Measurements from ENCODE around the gene SEMA3E.
"Not testable (repeated sequence)": the region's sequence is repeated elsewhere in the genome, so short reads cannot be mapped to it uniquely, and the experiment has no call there.

SEMA3E gene

GRCh38 chr7:83467493-83467892, 181.4 kb downstream of the SEMA3E start:
- H3K4me3 ChIP-seq (ENCODE audit: low read depth, low read length): no peak overlapping the region
- no peak for DNase-seq (ENCODE audit: low read depth)
- in situ Hi-C loops (cut with HindIII; ENCODE audit: low sequenced_read_pairs): no loop called here
- no peak for TF ChIP-seq CTCF (IDR thresholded peaks at IDR 0.05; ENCODE audit: low read depth, low read length, missing control alignments)

GRCh38 chr7:83466956-83467355, 182.0 kb downstream of the SEMA3E start:
- in situ Hi-C loops (cut with HindIII; ENCODE audit: low sequenced_read_pairs): no loop called here
- TF ChIP-seq CTCF (IDR thresholded peaks at IDR 0.05; ENCODE audit: low read depth, low read length, missing control alignments): no peak
- no peak for DNase-seq (ENCODE audit: low read depth)
- H3K4me3 ChIP-seq (ENCODE audit: low read depth, low read length): no peak overlapping the region

- H3K4me3 ChIP-seq (ENCODE audit: low read depth, low read length): no peak overlapping the region
- no peak for TF ChIP-seq CTCF (IDR thresholded peaks at IDR 0.05; ENCODE audit: low read depth, low read length, missing control alignments)
- in situ Hi-C loops (cut with HindIII; ENCODE audit: low sequenced_read_pairs): no loop called here
- no peak for DNase-seq (ENCODE audit: low read depth)
These were observed 182.6 kb downstream of the SEMA3E start for GRCh38 chr7:83466187-83466923.

GRCh38 chr7:83465643-83466042, 183.3 kb downstream of the SEMA3E start:
- in situ Hi-C loops (cut with HindIII; ENCODE audit: low sequenced_read_pairs): no loop called here
- no peak overlapping the region for H3K4me3 ChIP-seq (ENCODE audit: low read depth, low read length)
- DNase-seq (ENCODE audit: low read depth): no peak

GRCh38 chr7:83461820-83462219, 187.1 kb downstream of the SEMA3E start:
- DNase-seq (ENCODE audit: low read depth); in situ Hi-C loops (cut with HindIII; ENCODE audit: low sequenced_read_pairs); H3K4me3 ChIP-seq (ENCODE audit: low read depth, low read length): not testable (repeated sequence)

More at GRCh38 chr7:83465643-83466042, 183.3 kb downstream of the SEMA3E start:
- TF ChIP-seq CTCF (IDR thresholded peaks at IDR 0.05; ENCODE audit: low read depth, low read length, missing control alignments): no peak

GRCh38 chr7:83459930-83460653, 188.8 kb downstream of the SEMA3E start:
- in situ Hi-C loops (cut with HindIII; ENCODE audit: low sequenced_read_pairs); DNase-seq (ENCODE audit: low read depth); H3K4me3 ChIP-seq (ENCODE audit: low read depth, low read length): not testable (repeated sequence)

- in situ Hi-C loops (cut with HindIII; ENCODE audit: low sequenced_read_pairs); H3K4me3 ChIP-seq (ENCODE audit: low read depth, low read length); DNase-seq (ENCODE audit: low read depth): not testable (repeated sequence)
These were observed 189.6 kb downstream of the SEMA3E start for GRCh38 chr7:83459101-83459929.

All from astrocyte of the cerebellum (primary cell).